GM19239 (cell line): ENCODE measurements around the gene KRTAP10-4.
"Not testable (repeated sequence)": the region's sequence is repeated elsewhere in the genome, so short reads cannot be mapped to it uniquely, and the experiment has no call there.

Source experiments
- DNase-seq: peaks from one replicate; pipeline ENCODE4 v3.0.0; 2011; ENCODE audit warnings: low spot score; ENCODE audit not compliant: insufficient read length
- FAIRE-seq: peaks from 2 replicates; lab custom pipeline; 2011; peaks lifted over from hg19 to GRCh38; lab: Jason Lieb, UNC

KRTAP10-4 gene

GRCh38 chr21:44575307-44576024 is 1.9 kb downstream of the KRTAP10-4 start:
- no peak for FAIRE-seq
- DNase-seq, result no peak

GRCh38 chr21:44576025-44576420 is 2.5 kb downstream of the KRTAP10-4 start:
- FAIRE-seq (no peak), DNase-seq (no peak)

GRCh38 chr21:44578371-44579055 is 5.0 kb downstream of the KRTAP10-4 start:
- no peak for FAIRE-seq
- no peak for DNase-seq

- FAIRE-seq (no peak), DNase-seq (no peak)
These were observed 5.7 kb downstream of the KRTAP10-4 start for GRCh38 chr21:44579056-44579832.

- FAIRE-seq (no peak), DNase-seq (no peak)
These were observed 6.3 kb downstream of the KRTAP10-4 start for GRCh38 chr21:44579833-44580144.

GRCh38 chr21:44580231-44580821 is 6.8 kb downstream of the KRTAP10-4 start, which contains the start of gene KRTAP10-5:
Gene KRTAP10-5 (minus strand): TSS chr21:44580604. CDS start chr21:44580578, 26 bp downstream.
- not testable (repeated sequence) for FAIRE-seq, DNase-seq

- FAIRE-seq (no peak), DNase-seq (no peak)
These were observed 7.6 kb downstream of the KRTAP10-4 start for GRCh38 chr21:44581158-44581557.

- FAIRE-seq (no peak), DNase-seq (no peak)
These were observed 8.5 kb downstream of the KRTAP10-4 start for GRCh38 chr21:44582055-44582454.

GRCh38 chr21:44583089-44583799 is 9.7 kb downstream of the KRTAP10-4 start:
- FAIRE-seq (no peak), DNase-seq (no peak)

GRCh38 chr21:44583800-44584147 is 10.2 kb downstream of the KRTAP10-4 start:
- no peak for DNase-seq
- no peak for FAIRE-seq

GRCh38 chr21:44585892-44586291 is 12.4 kb downstream of the KRTAP10-4 start:
- FAIRE-seq (no peak), DNase-seq (no peak)

- DNase-seq (no peak), FAIRE-seq (no peak)
These were observed 15.6 kb downstream of the KRTAP10-4 start for GRCh38 chr21:44589094-44589493.

- FAIRE-seq (no peak), DNase-seq (no peak)
These were observed 16.2 kb downstream of the KRTAP10-4 start for GRCh38 chr21:44589586-44590305.

- FAIRE-seq (no peak), DNase-seq (no peak)
These were observed 16.8 kb downstream of the KRTAP10-4 start for GRCh38 chr21:44590311-44590721.

GRCh38 chr21:44590897-44591800 is 17.6 kb downstream of the KRTAP10-4 start:
- FAIRE-seq, DNase-seq: not testable (repeated sequence)

GRCh38 chr21:44591801-44592130 is 18.2 kb downstream of the KRTAP10-4 start:
- DNase-seq, FAIRE-seq: not testable (repeated sequence)

GRCh38 chr21:44592446-44593311 is 19.1 kb downstream of the KRTAP10-4 start, which contains the start of gene KRTAP10-6:
Gene KRTAP10-6 (minus strand): TSS chr21:44592505. CDS start chr21:44592484, 21 bp downstream.
- FAIRE-seq (no peak), DNase-seq (no peak)
